COLO668 (cell line): ENCODE results near the gene PRDX1.

Source experiments
- DNase-seq: peaks from one replicate; lab custom pipeline; 2025; ENCODE audit not compliant: unreplicated experiment; lab: John Stamatoyannopoulos, UW

Gene PRDX1

GRCh38 chr1:45521413-45522323, at the start of gene PRDX1:
Gene PRDX1 (minus strand): TSS chr1:45521884. CDS start chr1:45519043, 2,841 bp downstream.
- DNase-seq: peak; percentile 99

GRCh38 chr1:45570631-45571030, 48.9 kb upstream of the PRDX1 start:
- no peak for DNase-seq

- DNase-seq: peak; percentile 77
Measured at GRCh38 chr1:45569962-45570581, 48.4 kb upstream of the PRDX1 start.

- no peak for DNase-seq
Measured at GRCh38 chr1:45569571-45569961, 47.9 kb upstream of the PRDX1 start.

GRCh38 chr1:45568421-45568820, 46.7 kb upstream of the PRDX1 start:
- no peak for DNase-seq

- DNase-seq: no peak
Measured at GRCh38 chr1:45567911-45568310, 46.2 kb upstream of the PRDX1 start.

- no peak for DNase-seq
Measured at GRCh38 chr1:45566722-45567121, 45.0 kb upstream of the PRDX1 start.

GRCh38 chr1:45563843-45564242, 42.2 kb upstream of the PRDX1 start:
- no peak for DNase-seq

GRCh38 chr1:45557422-45557944, 35.8 kb upstream of the PRDX1 start:
- no peak for DNase-seq

- no peak for DNase-seq
Measured at GRCh38 chr1:45554198-45554597, 32.5 kb upstream of the PRDX1 start.

GRCh38 chr1:45552331-45552730, 30.6 kb upstream of the PRDX1 start:
- peak; percentile 88 for DNase-seq

GRCh38 chr1:45551684-45552083, 30.0 kb upstream of the PRDX1 start:
- no peak for DNase-seq

- peak; percentile 100 for DNase-seq
Measured at GRCh38 chr1:45550401-45551351, 29.0 kb upstream of the PRDX1 start, which contains the start of gene AKR1A1. Gene AKR1A1 (plus strand): TSS chr1:45550826. CDS start chr1:45561795, 10,969 bp downstream.

- DNase-seq: no peak
Measured at GRCh38 chr1:45545553-45546310, 24.0 kb upstream of the PRDX1 start.

GRCh38 chr1:45545019-45545493, 23.4 kb upstream of the PRDX1 start:
- no peak for DNase-seq

GRCh38 chr1:45544530-45544929, 22.8 kb upstream of the PRDX1 start:
- no peak for DNase-seq

- DNase-seq: no peak
Measured at GRCh38 chr1:45543581-45544417, 22.1 kb upstream of the PRDX1 start.

GRCh38 chr1:45542591-45542990, 20.9 kb upstream of the PRDX1 start:
- DNase-seq: no peak

- no peak for DNase-seq
Measured at GRCh38 chr1:45541193-45541592, 19.5 kb upstream of the PRDX1 start.
